Right renal pelvis (tissue), 4 donors: ENCODE results near the gene GLI3. TPM values are rescaled to one million over a fixed set of nuclear protein-coding genes. Genes with fewer than 3 reads are reported as not detected.

Experiments
- DNase-seq, 4 donors: peaks; one replicate each; pipeline ENCODE4 v3.0.0-alpha.2; 2013; ENCODE audit warnings: low read depth in 4 of 4, low spot score in 3 of 4, missing footprints in 1 of 4
- polyA plus RNA-seq, 4 donors: library from polyadenylated mRNA; unstranded; fragments of 120-200 nt; gene quantifications; one replicate each; pipeline ENCODE4 v1.2.1, GENCODE V29; 2013; ENCODE audit not compliant: insufficient read length in 4 of 4

Gene GLI3
- 10 to 100 TPM; 13.6 to 17.3 (median 15.1) TPM for polyA plus RNA-seq

DNA sequence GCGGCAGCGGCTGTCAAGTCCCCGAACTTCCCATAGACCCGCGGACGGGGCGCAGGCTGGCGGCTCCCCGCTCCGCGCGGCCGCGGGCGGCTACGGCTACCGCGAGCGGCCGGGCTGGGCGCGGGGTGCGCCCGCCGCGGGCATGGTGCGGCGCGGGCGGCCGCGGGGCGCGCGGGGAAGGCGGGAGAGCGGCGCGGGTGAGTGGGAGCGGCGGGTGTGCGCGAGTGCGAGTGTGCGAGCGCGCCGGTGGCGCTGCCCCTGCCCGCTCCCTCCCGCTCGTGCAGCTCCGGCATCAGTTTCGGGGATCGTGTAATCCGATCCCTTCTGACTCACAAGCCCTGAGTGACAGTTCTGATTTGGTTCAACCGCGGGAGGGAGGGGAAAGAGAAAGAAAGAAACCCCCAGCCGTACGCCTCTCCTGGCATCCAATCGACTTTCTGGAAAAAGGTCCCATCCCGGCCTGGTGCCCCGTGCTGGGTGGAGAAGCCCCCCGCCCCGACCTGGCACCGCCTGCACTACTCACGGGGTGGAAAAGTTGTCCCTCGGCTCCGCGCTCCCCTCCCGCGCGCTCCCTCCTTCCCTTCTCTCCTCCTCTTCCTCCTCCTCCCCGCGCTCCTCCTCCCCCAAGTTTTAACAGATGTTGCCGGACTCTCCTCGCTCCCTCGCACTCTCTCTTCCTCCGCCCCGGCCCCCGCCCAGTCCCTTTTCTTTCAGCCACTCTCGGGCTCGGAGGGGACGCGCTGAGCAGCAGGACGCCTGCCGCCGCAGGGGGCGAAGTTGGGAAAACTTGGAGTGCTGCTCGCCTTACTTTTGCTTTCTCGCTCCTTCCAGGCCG lies at the start of gene GLI3:
Gene GLI3 (minus strand): TSS at position 234 of the 835 bp plus-strand sequence. CDS start 13,956 bp downstream, outside the sequence.
- peak in 3 of 4 donors; percentile 81 to 89 (median 86) for DNase-seq

DNA sequence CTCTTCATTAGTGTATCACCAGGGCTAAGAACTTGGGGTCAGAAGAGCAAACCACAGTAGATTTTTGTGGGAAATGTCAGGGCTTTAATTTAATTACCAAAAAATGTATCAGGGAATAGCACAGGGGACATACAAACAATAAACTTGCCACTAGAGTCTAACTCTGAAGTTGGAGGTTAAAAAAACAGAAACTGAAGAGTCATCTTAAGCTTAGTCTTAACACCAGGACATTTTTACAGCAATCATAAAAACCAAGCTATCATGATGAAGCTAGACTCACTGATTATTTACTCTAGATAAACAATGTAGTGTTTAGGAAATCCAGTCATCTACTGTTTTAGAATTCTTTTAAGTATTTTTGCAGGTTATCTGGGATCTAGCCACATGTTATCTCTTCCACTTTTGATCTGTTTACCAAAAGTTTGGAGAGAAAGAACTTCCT lies 48.4 kb upstream of the GLI3 start:
- no peak for DNase-seq

DNA sequence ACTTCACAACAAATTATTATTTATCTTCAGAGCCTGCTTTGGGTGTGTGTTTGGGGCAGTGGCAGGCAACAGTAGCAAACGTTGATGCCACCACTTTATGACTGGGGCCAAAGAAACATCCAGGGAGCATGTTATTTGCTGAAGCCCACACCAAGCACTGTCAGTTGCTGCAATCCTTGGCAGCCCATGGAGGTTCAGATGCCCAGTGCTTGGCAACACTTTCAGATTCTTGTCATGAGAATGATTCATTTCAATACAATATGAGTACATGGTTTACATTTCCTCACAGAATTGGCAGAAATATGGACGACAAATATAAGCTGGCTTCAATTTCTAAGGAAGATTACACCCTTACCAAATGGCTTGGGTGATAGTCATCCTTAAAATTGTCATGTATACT lies 46.5 kb upstream of the GLI3 start:
- DNase-seq: no peak

DNA sequence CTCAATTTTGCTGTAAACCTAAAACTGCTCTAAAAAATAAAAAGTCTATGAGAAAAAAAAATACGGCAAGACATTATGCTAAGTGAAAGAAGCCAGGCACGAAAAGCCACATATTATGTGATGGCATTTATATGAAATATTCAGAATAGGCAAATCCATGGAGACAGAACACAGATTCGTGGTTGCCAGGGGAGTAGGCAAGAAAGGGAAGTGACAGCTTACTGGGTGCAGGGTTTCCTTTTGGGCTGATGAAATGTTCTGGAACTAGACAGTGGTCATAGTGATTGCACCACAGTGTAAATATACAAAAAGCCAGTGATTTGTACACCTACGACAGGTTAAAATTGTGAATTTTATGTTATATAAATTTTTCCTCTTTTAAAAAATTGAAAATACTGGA lies 41.3 kb upstream of the GLI3 start:
- no peak for DNase-seq

DNA sequence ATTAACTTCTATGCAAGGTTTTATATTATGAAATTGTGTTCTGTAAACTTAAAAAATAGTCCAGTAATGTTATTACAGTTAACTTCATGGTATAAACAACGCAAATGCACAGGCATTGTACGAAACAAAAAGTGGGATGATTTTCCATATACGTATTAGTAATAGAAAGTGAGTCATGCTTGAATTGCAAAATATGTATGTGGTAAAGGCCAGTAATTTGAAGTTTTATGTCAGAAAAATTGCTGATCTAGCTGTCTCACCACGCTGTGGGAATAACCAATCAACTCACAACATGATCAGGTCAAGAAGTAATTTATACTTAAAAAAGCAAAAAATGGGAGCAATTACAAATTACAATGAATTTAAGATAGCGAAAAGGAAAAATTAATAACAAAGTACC lies 37.0 kb upstream of the GLI3 start:
- no peak for DNase-seq

DNA sequence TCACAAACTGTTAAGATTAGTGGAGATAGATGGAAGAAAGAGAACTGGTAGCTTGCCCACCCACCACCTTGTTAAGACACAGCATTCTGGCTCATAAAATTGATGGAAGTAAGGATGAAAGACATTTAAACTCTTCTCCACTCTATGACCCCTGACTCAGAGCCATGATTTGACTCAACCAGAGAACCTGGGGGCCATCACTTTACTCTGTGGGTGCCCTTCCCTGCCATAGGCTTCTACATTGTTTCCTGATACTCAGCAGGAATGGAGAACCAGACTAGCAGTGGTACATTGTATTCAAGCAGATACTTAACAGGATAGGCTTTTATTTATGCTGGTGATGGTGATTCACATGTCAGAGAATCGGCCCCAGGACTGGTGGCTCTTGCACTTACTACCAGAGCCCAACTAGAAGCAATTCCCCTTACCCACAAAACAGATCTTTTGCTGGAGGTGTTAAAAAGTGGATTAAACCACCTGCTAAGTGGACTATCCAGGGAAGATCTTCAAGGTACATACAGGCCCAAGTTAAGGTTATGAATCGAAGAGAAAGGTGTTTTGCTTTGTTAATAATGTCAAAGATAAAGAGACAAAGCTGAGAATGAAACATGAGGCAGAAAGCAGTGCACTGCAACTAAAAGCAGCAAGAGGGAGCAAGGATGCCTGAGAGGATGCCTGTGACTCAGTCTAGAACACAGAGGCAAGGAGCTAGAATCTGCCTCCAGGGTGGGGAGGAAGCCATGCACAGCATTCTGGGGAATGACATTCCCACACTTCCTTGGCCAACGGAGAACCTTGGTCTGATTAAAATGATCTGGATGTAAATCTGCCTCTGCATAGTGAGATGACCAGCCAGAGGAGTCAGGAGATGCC lies 36.0 kb upstream of the GLI3 start:
- DNase-seq: no peak

DNA sequence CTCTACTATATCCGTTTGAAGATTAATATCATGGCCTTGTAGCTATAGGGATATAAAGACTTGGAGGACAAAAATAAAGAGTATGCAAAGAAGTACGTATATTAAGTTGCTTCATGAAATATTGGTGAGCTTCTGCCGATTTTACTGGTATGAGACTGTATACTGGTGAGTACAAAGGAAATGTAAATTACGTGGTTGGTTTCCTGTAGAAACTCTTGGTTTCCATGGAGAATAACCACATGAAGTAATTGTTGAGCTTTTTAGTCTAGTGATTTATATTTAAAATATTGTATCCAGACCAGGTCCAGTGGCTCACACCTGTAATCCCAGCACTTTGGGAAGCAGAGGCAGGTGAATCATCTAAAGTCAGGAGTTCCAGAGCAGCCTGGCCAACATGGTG lies 32.2 kb upstream of the GLI3 start:
- DNase-seq: no peak

DNA sequence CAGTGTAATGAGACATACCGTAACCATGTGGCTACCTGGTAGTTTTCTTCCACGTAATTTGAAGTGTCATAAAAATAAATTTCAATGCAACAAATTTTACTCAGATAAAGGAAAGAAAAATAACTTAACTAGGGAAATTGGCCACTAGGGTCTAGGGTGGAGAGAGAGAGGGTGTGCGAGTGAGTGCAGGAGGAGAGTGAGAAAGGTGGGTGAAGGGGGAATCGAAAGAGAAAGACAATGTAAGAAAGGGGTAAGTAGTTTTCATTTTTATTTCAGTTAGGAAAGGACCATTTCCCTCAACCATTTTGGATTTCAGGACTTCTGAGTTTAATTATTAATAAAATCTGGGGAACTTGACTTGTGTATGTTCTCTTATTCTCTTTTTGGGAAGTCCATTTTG lies 27.7 kb upstream of the GLI3 start:
- no peak for DNase-seq

DNA sequence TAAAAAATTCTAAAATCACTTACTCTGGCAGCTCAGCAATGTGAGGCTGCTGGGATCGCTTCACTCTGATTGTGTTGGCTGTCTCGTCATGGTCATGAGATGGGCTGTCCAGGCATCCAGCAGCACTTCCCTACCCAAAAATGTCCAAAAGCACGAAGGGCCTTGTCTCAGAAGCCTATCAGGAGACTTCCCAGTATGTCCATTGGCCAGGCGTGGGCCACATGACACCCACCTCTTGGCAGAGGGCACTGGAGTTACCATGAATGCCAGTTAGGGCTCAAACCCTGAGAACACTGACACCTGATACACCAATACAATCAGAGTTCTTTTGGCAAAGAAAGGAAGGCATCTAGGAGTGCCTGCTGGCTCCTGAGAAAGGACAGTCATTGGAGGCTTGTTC lies 27.0 kb upstream of the GLI3 start:
- no peak for DNase-seq

DNA sequence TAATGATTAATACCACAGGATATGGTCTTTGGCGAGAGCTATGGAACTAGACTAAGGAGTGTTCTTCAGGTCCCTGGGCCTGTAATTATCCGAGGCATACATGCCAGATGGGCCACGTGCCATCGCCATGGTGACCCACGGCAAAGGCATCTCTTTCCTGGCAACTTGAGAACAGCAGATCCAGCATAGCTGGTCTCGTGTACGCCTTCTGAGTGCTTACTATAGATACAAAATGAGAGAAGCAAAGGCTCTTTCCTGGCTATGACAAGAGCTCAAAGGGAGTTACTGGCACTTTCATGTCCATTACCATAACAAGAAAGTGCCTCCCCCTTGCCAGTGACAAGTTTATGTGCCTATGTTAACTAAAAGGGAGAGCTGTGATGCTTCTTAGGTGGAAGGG lies 26.0 kb upstream of the GLI3 start:
- DNase-seq: no peak

DNA sequence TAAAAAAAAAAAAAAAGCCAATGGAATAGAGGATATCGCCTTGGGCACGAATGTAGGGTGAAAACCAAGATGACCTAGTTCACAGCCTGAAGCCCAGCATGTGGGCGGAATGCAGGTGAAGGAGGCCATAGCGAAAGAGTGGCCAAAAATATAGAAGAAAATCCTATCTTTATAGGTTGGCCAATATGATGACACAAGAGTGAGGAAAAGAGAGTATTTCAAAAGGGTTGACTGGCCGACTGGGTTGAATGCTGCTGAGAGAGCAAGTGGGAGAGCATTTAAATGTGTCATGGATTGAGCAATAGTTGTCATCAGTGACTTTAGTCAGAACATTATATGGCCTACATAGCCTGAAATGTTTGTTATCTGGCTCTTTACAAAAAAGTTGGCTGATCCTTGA lies 17.2 kb upstream of the GLI3 start:
- DNase-seq: no peak

DNA sequence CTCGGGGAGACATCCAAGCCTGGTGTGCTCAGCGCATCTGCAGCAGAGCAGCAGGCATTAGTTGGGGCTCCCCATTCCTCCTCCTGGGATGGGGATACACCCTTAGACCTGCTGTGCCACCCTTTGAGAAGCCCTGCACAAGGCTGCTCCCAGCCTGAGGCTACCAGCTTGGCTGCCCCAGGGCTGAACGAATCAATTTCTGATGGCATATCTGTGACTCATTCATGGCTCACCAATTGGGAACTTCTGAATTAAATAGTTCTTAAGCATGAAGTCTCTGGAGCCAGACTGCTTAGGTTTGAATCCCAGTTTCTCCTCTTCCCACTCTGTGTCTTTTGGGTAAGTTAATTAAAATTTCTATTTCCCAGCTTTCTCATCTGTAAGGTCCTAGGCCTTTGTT lies 16.3 kb upstream of the GLI3 start:
- no peak for DNase-seq

DNA sequence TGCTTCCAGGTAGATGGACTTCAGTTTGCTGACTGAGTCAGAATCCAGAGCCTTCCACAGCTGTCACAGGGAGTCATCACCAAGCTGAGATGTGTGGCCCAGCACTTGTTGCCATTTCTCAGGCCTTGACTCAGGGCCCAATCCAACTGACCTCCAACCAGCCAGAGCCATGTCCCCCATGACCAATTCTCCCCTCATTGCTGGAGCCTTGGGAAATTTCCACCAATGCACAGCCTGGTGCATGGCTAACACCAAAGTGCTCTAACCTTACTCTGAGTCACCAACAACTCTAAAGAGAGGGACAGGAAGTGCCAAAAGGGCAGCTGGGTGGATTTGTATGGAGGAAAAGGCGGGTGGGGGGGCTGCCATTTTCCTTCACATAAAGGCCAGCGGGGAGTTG lies 13.4 kb upstream of the GLI3 start:
- DNase-seq: no peak

DNA sequence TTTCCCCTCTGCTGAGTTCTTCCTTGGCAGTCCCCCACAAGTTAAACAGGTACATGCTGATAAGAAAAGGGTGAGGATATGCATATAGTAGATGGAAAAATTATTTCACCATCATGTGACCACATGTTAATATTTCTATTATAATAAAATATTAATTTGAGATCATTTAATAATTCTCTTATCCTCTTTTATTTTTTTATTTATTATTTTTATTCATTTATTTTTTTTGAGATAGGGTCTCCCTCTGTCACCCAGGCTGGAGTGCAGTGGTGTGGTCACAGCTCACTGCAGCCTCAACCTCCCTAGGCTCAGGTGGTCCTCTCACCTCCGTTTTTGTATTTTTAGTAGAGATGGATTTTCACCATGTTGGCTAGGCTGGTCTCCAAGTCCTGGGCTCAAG lies 11.6 kb upstream of the GLI3 start:
- no peak for DNase-seq

DNA sequence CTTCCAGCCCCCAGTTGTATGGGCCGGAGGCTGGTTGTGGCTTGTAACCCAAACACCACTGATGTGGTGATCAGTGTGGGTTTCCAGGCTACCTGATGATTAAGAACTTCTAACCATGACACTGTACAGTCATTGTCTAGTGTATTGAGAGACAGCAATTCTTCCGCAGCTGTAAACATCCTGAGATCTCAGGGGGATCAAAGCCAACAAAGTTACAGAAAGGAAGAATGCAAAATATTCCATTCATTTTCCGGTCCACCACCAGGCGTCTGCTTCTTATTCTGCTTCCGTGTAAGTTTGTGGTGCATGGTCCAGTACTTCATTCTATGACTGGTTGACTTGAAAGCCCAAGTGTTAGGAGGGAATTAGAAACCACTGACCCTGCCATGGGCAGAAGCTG lies 10.3 kb upstream of the GLI3 start:
- DNase-seq: no peak

DNA sequence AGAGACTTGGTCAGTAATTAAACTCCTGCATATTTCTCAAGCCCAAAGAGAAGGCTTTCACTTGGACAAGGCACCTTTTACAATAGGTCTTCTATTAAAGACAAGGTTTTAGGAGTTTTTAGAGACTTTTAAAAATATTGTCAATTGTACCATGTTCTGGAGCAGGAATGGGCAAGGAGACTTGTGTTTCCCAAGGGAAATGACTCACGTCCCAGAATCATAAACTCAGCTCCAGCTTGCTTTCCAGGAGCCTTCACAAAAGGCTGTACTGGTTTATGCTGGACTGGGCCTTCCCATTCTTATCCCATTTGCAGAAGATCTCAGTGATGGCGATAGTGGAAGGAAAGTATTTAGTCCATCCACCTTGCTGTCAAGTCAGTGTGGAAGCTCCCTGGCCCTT lies 7.8 kb upstream of the GLI3 start:
- DNase-seq: no peak

DNA sequence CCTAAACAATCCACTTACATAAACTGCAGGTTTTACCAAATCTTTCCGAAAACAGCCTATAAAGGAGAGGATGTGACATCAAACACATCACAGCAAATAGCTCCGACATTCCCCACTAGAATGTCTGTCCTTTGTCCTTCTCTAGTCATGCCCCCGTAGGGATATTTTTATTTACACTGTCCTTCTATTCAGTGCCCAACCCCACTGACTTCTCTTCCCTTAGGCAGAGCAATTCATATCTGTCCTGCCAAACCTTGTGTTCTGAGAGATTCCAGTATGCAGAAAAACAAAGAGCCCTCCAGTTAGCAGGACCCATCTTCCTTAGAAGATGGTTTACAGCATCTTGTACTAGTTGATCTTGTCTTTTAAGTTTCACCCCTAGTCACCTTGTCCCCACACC lies 5.4 kb upstream of the GLI3 start:
- no peak for DNase-seq

DNA sequence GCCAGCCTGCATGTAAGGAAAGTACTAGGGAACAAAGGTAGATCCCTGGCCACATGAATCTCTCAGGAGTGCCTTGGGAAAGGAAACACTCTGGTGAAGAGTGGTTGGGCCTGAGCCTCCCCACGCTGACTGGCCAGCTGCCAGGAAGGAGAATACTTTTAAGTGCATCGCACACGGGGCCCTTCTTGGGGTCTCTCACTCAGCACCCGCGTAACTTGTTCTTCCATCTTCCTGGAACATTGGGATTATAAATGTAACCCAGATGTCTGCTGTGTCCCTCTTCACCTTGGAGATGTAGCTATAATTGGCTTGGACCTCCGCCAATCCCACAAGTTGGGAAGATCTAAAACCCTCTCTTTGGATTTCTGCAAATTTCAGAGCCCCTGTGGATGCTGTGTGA lies 4.4 kb upstream of the GLI3 start:
- no peak for DNase-seq

DNA sequence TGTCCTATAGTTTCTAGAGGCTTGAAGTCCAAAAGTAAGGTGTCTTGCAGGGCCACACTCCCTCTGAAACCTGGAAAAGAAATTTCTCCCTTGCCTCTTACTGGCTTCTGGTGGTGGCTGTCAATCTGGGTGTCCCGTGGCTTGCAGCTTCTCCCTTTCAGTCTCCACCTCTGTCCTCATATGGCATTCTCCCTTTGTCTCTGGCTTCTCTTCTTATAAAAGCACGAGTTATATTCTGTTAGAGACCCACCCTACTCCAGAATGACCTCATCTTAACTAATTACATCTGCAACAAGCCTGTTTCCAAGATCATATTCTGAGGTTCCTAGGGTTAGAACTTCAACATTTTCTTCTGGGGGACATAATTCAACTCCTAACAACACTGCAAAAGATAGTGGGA lies 3.4 kb upstream of the GLI3 start:
- DNase-seq: no peak

DNA sequence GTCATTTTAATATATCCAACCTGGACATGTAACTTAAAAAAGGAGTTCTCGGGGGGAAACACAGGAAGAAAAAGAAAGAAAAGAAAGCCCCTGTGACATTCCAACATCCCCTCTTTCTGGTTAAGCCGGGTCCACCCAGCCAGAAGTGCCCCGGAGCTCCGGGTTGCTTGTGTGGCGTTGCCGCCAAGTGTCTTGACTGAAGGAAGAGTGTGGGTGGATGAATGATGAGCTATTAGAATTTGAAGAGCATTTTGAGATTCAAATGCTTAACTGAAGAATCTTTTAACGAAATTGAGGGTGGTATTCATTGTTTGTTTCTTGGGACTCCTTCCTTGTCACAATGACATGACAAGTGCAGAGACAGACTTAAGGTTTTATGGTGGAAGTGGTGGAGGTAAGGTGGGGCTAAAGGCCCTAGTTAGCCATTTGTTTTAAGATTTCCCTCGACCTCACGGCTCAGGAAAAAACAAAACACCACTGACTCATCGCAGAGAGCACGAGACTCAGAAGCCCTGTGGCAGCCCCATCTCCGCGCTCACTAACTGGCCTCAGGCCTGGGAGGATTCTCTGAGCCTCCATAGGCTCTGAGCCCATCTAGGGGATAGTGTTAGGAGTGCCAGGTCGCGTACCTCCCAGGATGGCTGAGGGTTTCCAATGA lies 1.8 kb upstream of the GLI3 start:
- DNase-seq: no peak
